GM18870 (cell line): ENCODE results near the gene LARP4B.
A peak's percentile ranks its signal among the peaks of the same experiment; 100 is the strongest.

Experiments
- ATAC-seq: cut with Tn5 transposase; IDR thresholded peaks from one replicate; pipeline ENCODE4 v1.9.1; 2021; ENCODE audit warnings: moderate library complexity; ENCODE audit not compliant: unreplicated experiment

The LARP4B gene

GRCh38 chr10:931326-932318 is at the start of gene LARP4B:
TSS of gene LARP4B (minus strand) at chr10:931705. CDS start at chr10:885721, 45,984 bp downstream.
- ATAC-seq, result peak; percentile 79

- no peak for ATAC-seq
Observed at GRCh38 chr10:980468-981093, 49.1 kb upstream of the LARP4B start.

GRCh38 chr10:978826-979421 is 47.4 kb upstream of the LARP4B start:
- no peak for ATAC-seq

DNA sequence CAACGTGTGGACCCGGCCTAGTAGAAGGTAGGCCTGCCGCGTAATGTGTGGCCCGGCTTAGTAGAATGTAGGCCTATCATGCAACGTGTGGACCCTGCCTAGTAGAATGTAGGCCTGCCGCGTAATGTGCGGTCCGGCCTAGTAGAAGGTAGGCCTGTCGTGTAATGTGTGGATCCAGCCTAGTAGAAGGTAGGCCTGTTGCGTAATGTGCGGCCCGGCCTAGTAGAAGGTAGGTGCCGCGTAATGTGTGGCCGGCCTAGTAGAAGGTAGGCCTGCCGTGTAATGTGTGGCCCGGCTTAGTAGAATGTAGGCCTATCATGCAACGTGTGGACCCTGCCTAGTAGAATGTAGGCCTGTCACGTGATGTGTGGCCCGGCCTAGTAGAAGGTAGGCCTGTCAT is 44.8 kb upstream of the LARP4B start:
- no peak for ATAC-seq

GRCh38 chr10:974785-975074 is 43.2 kb upstream of the LARP4B start:
- ATAC-seq, result no peak

DNA sequence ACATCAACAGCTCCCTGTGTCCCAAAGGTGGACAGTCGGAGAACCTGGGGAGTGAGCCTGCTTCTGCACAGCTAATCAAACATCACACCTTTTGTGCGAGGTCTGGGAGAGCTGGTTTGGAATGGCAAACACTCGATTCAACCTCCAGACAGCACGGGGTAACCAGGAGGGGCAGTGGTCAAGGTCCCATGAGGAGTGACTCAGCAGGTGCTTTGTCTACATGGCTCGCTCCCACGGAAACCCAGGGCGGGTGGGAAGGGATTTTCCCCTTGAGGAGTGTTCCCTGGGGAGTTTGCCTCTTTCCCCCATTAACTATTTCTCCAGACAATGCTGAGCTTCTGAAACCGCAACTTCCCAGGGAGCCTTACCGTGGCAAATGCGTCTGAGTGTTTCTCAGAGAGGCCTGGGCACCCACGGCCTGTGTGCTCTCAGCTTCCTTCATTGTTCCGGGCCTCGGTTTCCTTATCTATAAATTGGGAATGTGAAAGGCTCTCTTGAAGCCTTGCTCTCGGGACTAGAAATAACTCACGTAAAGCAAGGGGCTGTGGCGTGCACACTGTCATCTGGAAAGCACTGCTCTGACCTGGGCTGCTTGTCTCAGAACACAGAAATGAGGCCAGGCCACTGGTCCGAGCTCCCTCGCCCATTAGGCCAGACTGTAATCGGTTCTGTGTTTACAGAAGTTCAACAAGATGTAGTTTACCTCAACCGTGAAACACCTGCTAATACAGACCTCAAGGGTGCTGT is 42.7 kb upstream of the LARP4B start:
- no peak for ATAC-seq

- ATAC-seq, result no peak
Observed at GRCh38 chr10:972763-973162, 41.3 kb upstream of the LARP4B start.

- no peak for ATAC-seq
Observed at GRCh38 chr10:971613-972012, 40.1 kb upstream of the LARP4B start.

- ATAC-seq, result no peak
Observed at GRCh38 chr10:971150-971542, 39.6 kb upstream of the LARP4B start.

- no peak for ATAC-seq
Observed at GRCh38 chr10:970311-971149, 39.0 kb upstream of the LARP4B start.

DNA sequence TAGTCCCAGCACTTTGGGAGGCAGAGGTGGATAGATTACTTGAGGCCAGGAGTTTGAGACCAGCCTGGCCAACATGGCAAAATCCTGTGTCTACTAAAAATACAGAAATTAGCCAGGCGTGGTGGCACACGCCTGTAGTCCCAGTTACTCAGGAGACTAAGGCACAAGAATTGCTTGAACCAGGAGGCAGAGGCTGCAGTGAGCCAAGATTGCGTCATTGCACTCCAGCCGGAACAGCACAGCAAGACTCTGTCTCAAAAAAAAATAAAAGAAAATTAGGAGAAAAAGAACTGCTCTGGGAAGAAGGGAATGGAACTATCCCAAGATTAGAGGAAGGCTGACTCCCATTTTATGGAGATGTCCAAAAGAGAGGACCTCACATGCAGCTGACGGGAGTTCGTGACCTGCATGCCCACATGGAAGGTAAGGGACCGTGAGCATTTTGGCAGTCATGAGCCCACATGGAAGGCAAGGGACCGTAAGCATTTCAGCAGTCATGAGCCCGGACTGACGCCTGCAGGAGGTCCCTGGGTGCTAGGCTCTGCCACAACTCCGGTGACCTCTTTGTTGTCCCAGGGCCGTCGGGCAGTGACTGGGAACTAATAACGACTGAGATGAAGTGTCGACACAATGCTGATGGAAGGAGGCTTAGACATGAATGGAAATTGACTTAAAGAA is 38.1 kb upstream of the LARP4B start:
- no peak for ATAC-seq

GRCh38 chr10:968546-969199 is 37.2 kb upstream of the LARP4B start:
- no peak for ATAC-seq

DNA sequence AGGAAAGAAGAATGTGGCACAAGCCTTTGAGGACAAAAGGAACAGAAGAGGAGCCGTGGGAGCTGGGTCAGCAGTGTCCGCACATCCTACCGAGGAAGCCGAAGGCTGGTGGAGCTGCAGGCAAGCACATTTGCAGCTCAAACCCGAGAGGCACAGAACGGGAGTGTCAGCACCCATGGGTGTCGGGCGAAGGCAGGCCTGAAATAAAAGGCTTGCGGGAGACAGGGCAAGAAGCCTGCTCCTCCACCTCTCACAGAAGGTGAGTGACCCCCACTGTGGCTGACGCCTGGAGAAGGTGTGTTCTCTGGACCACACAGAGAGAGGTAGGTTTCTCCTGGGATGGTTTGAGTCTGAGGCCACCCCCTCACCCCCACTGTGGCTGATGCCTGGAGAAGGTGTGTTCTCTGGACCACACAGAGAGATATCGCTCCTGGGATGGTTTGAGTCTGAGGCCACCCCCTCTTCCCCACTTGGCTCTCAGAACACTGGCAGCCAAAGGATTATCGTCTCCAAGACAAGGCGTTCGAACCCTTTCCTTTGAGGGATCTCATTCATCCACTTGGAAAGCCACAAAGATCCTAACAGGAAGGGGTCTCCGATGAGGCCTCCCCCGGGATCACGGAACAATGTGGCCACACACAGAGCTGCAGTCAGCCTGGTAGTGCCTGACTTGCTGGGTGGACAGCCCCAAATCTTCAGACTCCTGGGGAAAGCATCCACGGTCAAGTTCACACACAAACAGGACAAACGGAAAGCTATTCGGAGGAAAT is 35.1 kb upstream of the LARP4B start:
- ATAC-seq, result no peak

- no peak for ATAC-seq
Observed at GRCh38 chr10:964988-965417, 33.5 kb upstream of the LARP4B start.

GRCh38 chr10:964321-964987 is 32.9 kb upstream of the LARP4B start:
- ATAC-seq, result no peak

GRCh38 chr10:963655-964054 is 32.1 kb upstream of the LARP4B start:
- no peak for ATAC-seq

GRCh38 chr10:963186-963585 is 31.7 kb upstream of the LARP4B start:
- ATAC-seq, result no peak

- no peak for ATAC-seq
Observed at GRCh38 chr10:962342-962741, 30.8 kb upstream of the LARP4B start.
